HEK293T (cell line): ENCODE data around the gene TMOD1.

Experiments used
- BHLHE40 ChIP-seq: fragments of 450-650 bp; IDR thresholded peaks from 2 replicates; pipeline ENCODE4 v1.6.1; 2016; ENCODE audit warnings: mild to moderate bottlenecking, moderate library complexity, borderline replicate concordance
- FOXA1 ChIP-seq: fragments of 450-650 bp; IDR thresholded peaks from 2 replicates; pipeline ENCODE4 v1.6.1; 2016; ENCODE audit warnings: mild to moderate bottlenecking
- HDGF ChIP-seq: fragments of 450-650 bp; IDR thresholded peaks from 2 replicates; pipeline ENCODE4 v1.6.1; 2017; ENCODE audit warnings: antibody characterized with exemption, borderline replicate concordance
- L3MBTL2 ChIP-seq: fragments of 450-650 bp; conservative IDR thresholded peaks from 2 replicates; pipeline ENCODE4 v1.6.1; 2016; ENCODE audit warnings: mild to moderate bottlenecking
- NFRKB ChIP-seq: fragments of 450-650 bp; IDR thresholded peaks from 2 replicates; pipeline ENCODE4 v1.6.1; 2016; ENCODE audit warnings: mild to moderate bottlenecking, moderate library complexity
- SP1 ChIP-seq: fragments of 450-650 bp; IDR thresholded peaks from 2 replicates; pipeline ENCODE4 v1.6.1; 2017
- SUZ12 ChIP-seq: fragments of 450-650 bp; IDR thresholded peaks from 2 replicates; pipeline ENCODE4 v1.6.1; 2016; ENCODE audit warnings: mild to moderate bottlenecking
- TARDBP ChIP-seq: fragments of 450-650 bp; IDR thresholded peaks from 2 replicates; pipeline ENCODE4 v1.6.1; 2016
- ZNF384 ChIP-seq: fragments of 450-650 bp; IDR thresholded peaks from 2 replicates; pipeline ENCODE4 v1.6.1; 2016

GRCh38 chr9:97491216-97491999, 10.1 kb upstream of the TMOD1 start:
- no peak for TF ChIP-seq L3MBTL2
- no peak for TF ChIP-seq ZNF384
- TF ChIP-seq FOXA1 = no peak
- TF ChIP-seq BHLHE40 = no peak
- no peak for TF ChIP-seq TARDBP
- TF ChIP-seq SUZ12 = no peak
- no peak for TF ChIP-seq NFRKB
- TF ChIP-seq SP1 = no peak
- no peak for TF ChIP-seq HDGF
